Transverse colon (tissue), 4 donors: Measurements from ENCODE around the gene SASH1. TPM values are rescaled to one million over a fixed set of nuclear protein-coding genes. Genes with fewer than 3 reads are reported as not detected.

Experiments used
- DNase-seq: peaks from one replicate; pipeline ENCODE4 v3.0.0-alpha.2; 2019
- H3K27ac ChIP-seq, 4 donors: fragments of 200-600 bp; sonication (generic); 2 replicates each; pipeline ENCODE4 v1.5.1; 2016 to 2018; ENCODE audit warnings: inconsistent platforms in 4 of 4
- H3K27me3 ChIP-seq: fragments of 200-600 bp; sonication (generic); 2 replicates; pipeline ENCODE4 v1.5.1; 2017; ENCODE audit warnings: inconsistent platforms
- H3K36me3 ChIP-seq, 4 donors: fragments of 200-600 bp; sonication (generic); 2 replicates each; pipeline ENCODE4 v1.5.1; 2017 to 2019; ENCODE audit warnings: inconsistent platforms in 4 of 4
- H3K4me1 ChIP-seq, 4 donors: fragments of 200-600 bp; sonication (generic); 2 replicates each; pipeline ENCODE4 v1.5.1; 2017 to 2020; ENCODE audit warnings: inconsistent platforms in 4 of 4
- H3K4me3 ChIP-seq, 4 donors: fragments of 200-600 bp; sonication (generic); 1 replicate in 1 of 4; 2 replicates in 3 of 4; pipeline versions ENCODE4 v1.5.1 to v1.6.1; 2017 to 2019; ENCODE audit warnings: inconsistent platforms in 4 of 4
- H3K9me3 ChIP-seq, 2 donors: fragments of 200-600 bp; sonication (generic); 2 replicates each; pipeline ENCODE4 v1.5.1; 2017 to 2019; ENCODE audit warnings: inconsistent platforms in 2 of 2
- CTCF ChIP-seq, 5 experiments: fragments of 200-600 bp in 3 of 5; fragments of 450-650 bp in 2 of 5; sonication (generic) in 3 of 5; IDR thresholded peaks; 1 replicate in 2 of 5; 2 replicates in 3 of 5; pipeline ENCODE4 v1.5.1; 2016 to 2017; ENCODE audit warnings: antibody characterized with exemption in 5 of 5, inconsistent platforms in 3 of 5, mild to moderate bottlenecking in 2 of 5, moderate library complexity in 1 of 5
- EP300 ChIP-seq: sonication (generic); formaldehyde crosslinking; IDR thresholded peaks from one replicate; pipeline ENCODE4 v1.6.1; 2017; ENCODE audit warnings: antibody characterized with exemption, low read depth
- POLR2A ChIP-seq: fragments of 450-650 bp; IDR thresholded peaks from one replicate; pipeline ENCODE4 v1.6.1; 2016; ENCODE audit warnings: antibody characterized with exemption, mild to moderate bottlenecking, moderate library complexity
- POLR2AphosphoS5 ChIP-seq, 3 donors: sonication (generic); formaldehyde crosslinking; IDR thresholded peaks; one replicate each; pipeline ENCODE4 v1.6.1; 2016; ENCODE audit warnings: antibody characterized with exemption in 3 of 3
- WGBS, 2 donors: methylation state at CpG; one replicate each; pipeline ENCODE4 v1.1.5; 2018; ENCODE audit warnings: low coverage in 1 of 2; 5-methylcytosine and 5-hydroxymethylcytosine counted together
- in situ Hi-C, 4 donors: fragments of 200-750 bp; cut with MboI; loops; one replicate each; pipeline versions ENCODE4 v1.15.0 to v1.15.1; 2017; ENCODE audit warnings: low sequenced_read_pairs in 3 of 4, low pct_ligation_motif_present in 1 of 4, low pct_unique_long_range_greater_than_20kb in 1 of 4
- intact Hi-C: fragments of 100-400 bp; cut with DNase I; formaldehyde crosslinking; loops from one replicate; pipeline ENCODE4 v1.15.1; 2023; ENCODE audit warnings: low total_unique reads
- total RNA-seq, 4 donors: library from RNA; depleted of rRNA; stranded (reverse); fragments of >200 nt; gene quantifications; one replicate each; pipeline ENCODE4 v1.1.0, GENCODE V29; 2016

Gene SASH1
- 10 to 100 TPM; 16.5 to 71.6 (median 28.7) TPM for total RNA-seq

DNA sequence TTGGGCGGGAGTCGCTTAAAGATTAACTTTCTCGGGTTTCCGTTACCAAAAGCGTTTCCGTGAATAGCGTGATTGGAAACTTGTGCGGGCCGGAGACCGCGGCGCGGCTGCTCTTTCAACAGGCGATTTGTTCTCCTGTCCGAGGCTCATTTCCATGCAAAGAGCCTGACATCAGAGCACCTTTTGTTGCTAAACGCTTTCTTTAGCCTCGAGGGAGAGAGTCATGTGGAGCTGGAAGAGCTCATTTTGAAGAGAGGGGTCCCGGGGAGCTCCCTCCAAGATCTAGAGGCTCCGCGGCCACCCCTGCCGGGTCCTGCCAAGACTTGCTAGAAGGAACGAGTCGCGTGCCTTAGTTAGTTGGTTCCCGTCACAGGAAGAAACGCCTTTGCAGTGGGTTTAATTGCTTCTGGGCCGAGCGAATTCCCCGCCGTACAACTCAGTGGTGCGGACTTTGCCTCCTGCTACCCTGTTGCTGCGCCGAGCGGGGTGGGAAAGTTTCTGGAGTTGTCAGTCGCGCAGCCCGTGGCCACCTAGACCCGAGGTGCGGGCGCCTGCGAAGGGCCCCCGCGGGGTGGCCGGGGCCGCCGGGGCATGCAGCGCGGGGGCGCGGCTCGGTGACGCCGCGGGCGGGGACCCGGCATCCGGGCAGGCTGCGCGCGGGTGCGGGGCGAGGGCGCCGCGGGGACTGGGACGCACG, at the start of gene SASH1:
SASH1 (plus strand) TSS at position 489 of the 697 bp plus-strand sequence. CDS start 230 bp downstream, outside the sequence.
- DNase-seq = peak; percentile 71
- Histone ChIP-seq H3K4me3 (peak within 1 kb of the TSS; percentile 57 to 72 (median 60)), H3K4me1 (peaks cover 3 to 29% (median 14%) of the 10 kb centered on the region in 4 donors), H3K27ac (peak within 1 kb of the TSS; percentile 83 to 87 (median 86)), H3K36me3 (no peaks in the 10 kb centered on the region), H3K9me3 (no peaks in the 10 kb centered on the region), H3K27me3 (no peaks in the 10 kb centered on the region)
- 1 to 3% methylated on average over 8 to 51 of the region's 67 CpGs for WGBS, 2 donors
- peak; percentile 33 to 63 (median 55) for TF ChIP-seq POLR2AphosphoS5 (IDR thresholded peaks at IDR 0.05)
- TF ChIP-seq EP300 = no peak
- no peak for TF ChIP-seq CTCF (IDR thresholded peaks at IDR 0.05)
- TF ChIP-seq POLR2A = peak; percentile 36
- in situ Hi-C loops (no loop called here), intact Hi-C loops (no loop called here)

DNA sequence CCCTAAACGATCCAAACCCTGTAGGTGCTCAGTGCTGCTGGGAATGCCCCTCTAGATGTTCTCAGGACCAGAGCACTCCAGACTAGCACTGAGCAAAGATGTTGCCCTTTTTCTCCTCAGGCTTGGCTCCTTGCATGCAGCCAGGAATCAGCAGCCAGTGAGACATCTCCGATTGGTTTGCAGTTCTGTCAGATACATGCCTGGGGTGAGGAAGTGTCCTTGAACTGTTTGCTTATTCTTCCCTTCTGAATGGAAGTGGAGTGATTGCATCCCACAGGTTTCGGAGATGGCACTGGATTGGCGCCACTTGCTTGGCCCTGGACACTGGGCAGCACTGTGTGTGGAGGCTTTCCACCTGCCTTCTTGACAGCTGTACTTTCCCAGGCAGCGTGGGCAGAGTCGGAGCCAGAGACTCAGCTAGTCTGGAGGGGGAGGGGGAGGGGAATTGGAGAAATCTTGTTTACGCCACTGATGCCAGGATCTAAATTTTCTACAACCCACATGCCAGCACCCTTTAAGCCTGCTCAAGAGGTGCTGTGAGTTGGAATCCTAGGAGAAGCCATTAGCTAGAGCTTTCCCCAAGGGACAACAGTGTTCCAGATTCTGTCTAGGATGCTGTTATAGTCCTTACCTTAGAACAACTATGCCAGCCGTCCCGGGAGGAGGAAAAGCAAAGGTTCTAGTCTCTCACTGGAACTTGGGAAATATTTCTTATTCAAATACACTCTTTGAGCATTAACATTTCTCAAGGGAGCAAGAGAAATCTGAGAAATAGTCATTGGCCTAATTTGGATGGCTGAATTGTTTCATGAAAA, 49.2 kb upstream of the SASH1 start:
- Histone ChIP-seq H3K9me3 (no peaks in the 10 kb centered on the region), H3K27ac (no peak overlapping the region), H3K4me1 (peaks cover 0 to 5% (median 0%) of the 10 kb centered on the region in 4 donors), H3K36me3 (no peaks in the 10 kb centered on the region), H3K27me3 (no peaks in the 10 kb centered on the region), H3K4me3 (no peak overlapping the region)
- TF ChIP-seq POLR2AphosphoS5 (IDR thresholded peaks at IDR 0.05) = no peak
- no peak for TF ChIP-seq POLR2A
- TF ChIP-seq EP300 = no peak
- TF ChIP-seq CTCF (IDR thresholded peaks at IDR 0.05) = no peak
- in situ Hi-C loops (no loop called here), intact Hi-C loops (no loop called here)
- 69 to 82% methylated on average over 3 to 9 of the region's 9 CpGs for WGBS, 2 donors
- no peak for DNase-seq

- Histone ChIP-seq H3K36me3 (no peaks in the 10 kb centered on the region), H3K27me3 (no peaks in the 10 kb centered on the region), H3K9me3 (no peaks in the 10 kb centered on the region), H3K27ac (no peak overlapping the region), H3K4me1 (peaks cover 0 to 5% (median 0%) of the 10 kb centered on the region in 4 donors), H3K4me3 (no peak overlapping the region)
- intact Hi-C loops = no loop called here
- no peak for DNase-seq
- in situ Hi-C loops = no loop called here
- TF ChIP-seq POLR2AphosphoS5 (IDR thresholded peaks at IDR 0.05) (no peak), POLR2A (no peak), CTCF (IDR thresholded peaks at IDR 0.05) (no peak), EP300 (no peak)
- WGBS, 2 donors = 89 to 100% methylated on average over 1 to 7 of the region's 7 CpGs
Measured at GRCh38 chr6:148294059-148294458, 48.6 kb upstream of the SASH1 start.

DNA sequence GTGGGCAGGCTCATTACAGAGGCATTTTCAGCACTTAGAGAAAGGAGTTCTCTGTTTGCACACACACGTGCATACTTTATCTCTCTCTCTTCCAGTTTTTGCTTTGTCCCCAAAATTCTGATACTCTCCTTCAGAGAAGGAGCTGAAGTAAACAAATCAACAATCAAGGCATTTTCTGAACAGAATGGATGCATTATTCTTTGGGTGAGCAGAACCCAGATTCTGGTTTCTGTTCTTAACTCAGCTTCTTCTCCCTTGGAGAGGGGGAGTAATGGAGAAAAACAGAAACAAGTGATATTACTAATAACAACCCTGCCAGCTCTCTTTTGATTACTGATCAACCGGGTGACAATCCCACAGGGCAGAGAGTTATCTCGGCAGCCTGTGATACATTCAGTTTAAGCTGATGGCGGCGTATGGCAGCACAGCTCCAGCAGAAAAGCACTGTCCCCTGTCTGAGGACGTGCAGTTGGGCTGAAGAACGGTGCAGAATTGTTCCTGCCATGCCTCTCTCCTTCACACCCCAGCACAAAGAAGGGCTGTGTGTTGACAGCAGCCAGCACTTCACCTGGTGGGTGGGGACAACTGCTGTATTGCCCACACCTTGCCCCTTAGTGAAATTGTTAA, 47.3 kb upstream of the SASH1 start:
- peaks cover 0 to 5% (median 0%) of the 10 kb centered on the region in 4 donors for H3K4me1 ChIP-seq
- H3K27ac ChIP-seq = no peak overlapping the region
- 67 to 72% methylated on average over 3 to 7 of the region's 7 CpGs for WGBS, 2 donors
- H3K9me3 ChIP-seq = no peaks in the 10 kb centered on the region
- no peaks in the 10 kb centered on the region for H3K36me3 ChIP-seq
- in situ Hi-C loops = no loop called here
- no peaks in the 10 kb centered on the region for H3K27me3 ChIP-seq
- no peak for DNase-seq
- intact Hi-C loops = no loop called here
- H3K4me3 ChIP-seq = no peak overlapping the region
- TF ChIP-seq POLR2AphosphoS5 (IDR thresholded peaks at IDR 0.05) (no peak), POLR2A (no peak), EP300 (no peak), CTCF (IDR thresholded peaks at IDR 0.05) (no peak)
